HCT116 (cell line): ENCODE data around the gene NSFL1C. TPM values are rescaled to one million over a fixed set of nuclear protein-coding genes. Genes with fewer than 3 reads are reported as not detected.
A peak's percentile ranks its signal among the peaks of the same experiment; 100 is the strongest.

Experiments
- ATAC-seq: fragments of 200-7000 bp; cut with Tn5 transposase; 2 replicates; pipeline ENCODE4 v1.9.1; 2020; ENCODE audit warnings: mild to moderate bottlenecking, moderate library complexity
- BruUV-seq: library from RNA; stranded (reverse); fragments of 400-500 nt; replicated peaks from 2 replicates; lab custom pipeline; 2021; lab: Mats Ljungman, UMichigan
- CTCF ChIA-PET: fragments of 300-600 bp; sonication (Branson Sonifier 250); formaldehyde crosslinking; loops from one replicate; lab custom pipeline; 2021; ENCODE audit warnings: antibody characterized with exemption; lab: Charles Lee
- POLR2A ChIA-PET: fragments of 300-600, 350-600 bp; sonication (Branson Sonifier 250); formaldehyde crosslinking; loops from one replicate; lab custom pipeline; 2021; ENCODE audit warnings: antibody characterized with exemption; lab: Charles Lee
- RAD21 ChIA-PET, 2 experiments: fragments of 300-600 bp; sonication (Branson Sonifier 250); formaldehyde crosslinking; loops; one replicate each; lab custom pipeline; 2023; ENCODE audit warnings: low total read pairs in 2 of 2; ENCODE audit not compliant: uncharacterized antibody in 2 of 2, unreplicated experiment in 2 of 2, low non-redundant PET in 1 of 2; lab: Charles Lee
- DNase-seq: peaks from one replicate; pipeline ENCODE4 v3.0.0-alpha.2; 2010; ENCODE audit warnings: low read depth, low spot score
- H2AFZ ChIP-seq: fragments of 200-600 bp; shearing (Covaris generic), sonication (generic); 2 replicates; pipeline ENCODE4 v1.6.1; 2017; ENCODE audit warnings: low read depth, mixed run types, mixed read lengths, antibody characterized with exemption, low read length; ENCODE audit not compliant: poor library complexity, severe bottlenecking
- H3K27ac ChIP-seq: 2 replicates; pipeline ENCODE4 v1.5.1; 2012; ENCODE audit warnings: low read depth, low read length
- H3K27me3 ChIP-seq: fragments of 200-600 bp; sonication (generic); 2 replicates; pipeline ENCODE4 v1.6.1; 2016; ENCODE audit warnings: mixed run types, low read length, mixed read lengths; ENCODE audit not compliant: insufficient read depth
- H3K36me3 ChIP-seq, 2 experiments: fragments of 200-500 bp in 1 of 2; fragments of 200-600 bp in 1 of 2; sonication (Bioruptor generic) in 1 of 2; sonication (generic) in 1 of 2; 2 replicates each; pipeline versions ENCODE4 v1.5.1 to v1.6.1; 2014 to 2016; ENCODE audit warnings: low read length in 2 of 2, inconsistent platforms in 1 of 2, mixed read lengths in 1 of 2, mixed run types in 1 of 2; ENCODE audit not compliant: insufficient read depth in 2 of 2, control insufficient read depth in 1 of 2
- H3K4me1 ChIP-seq, 2 experiments: fragments of 200-600 bp in 1 of 2; sonication (generic) in 1 of 2; 2 replicates each; pipeline versions ENCODE4 v1.5.1 to v1.6.1; 2012 to 2017; ENCODE audit warnings: low read length in 2 of 2, inconsistent platforms in 1 of 2, mild to moderate bottlenecking in 1 of 2, mixed read lengths in 1 of 2, mixed run types in 1 of 2, moderate library complexity in 1 of 2; ENCODE audit not compliant: insufficient read depth in 2 of 2, control insufficient read depth in 1 of 2
- H3K4me2 ChIP-seq: fragments of 200-600 bp; sonication (generic); 2 replicates; pipeline ENCODE4 v1.6.1; 2017; ENCODE audit warnings: mixed run types, low read length, mixed read lengths
- H3K4me3 ChIP-seq, 2 experiments: fragments of 200-600 bp in 1 of 2; sonication (generic) in 1 of 2; replicated peaks in 1 of 2; 2 replicates each; pipeline ENCODE4 v1.5.1; 2011 to 2016; ENCODE audit warnings: low read length in 2 of 2, control low read depth in 1 of 2, low read depth in 1 of 2, mild to moderate bottlenecking in 1 of 2, mixed read lengths in 1 of 2, mixed run types in 1 of 2
- H3K79me2 ChIP-seq: fragments of 200-600 bp; sonication (generic); 2 replicates; pipeline ENCODE4 v1.6.1; 2017; ENCODE audit warnings: mild to moderate bottlenecking, mixed run types, low read length, moderate library complexity, mixed read lengths; ENCODE audit not compliant: insufficient read depth
- H3K9ac ChIP-seq: fragments of 200-600 bp; sonication (generic); 2 replicates; pipeline ENCODE4 v1.6.1; 2016; ENCODE audit warnings: low read length, mixed read lengths
- H3K9me2 ChIP-seq: fragments of 200-600 bp; sonication (generic), shearing (Covaris generic); 2 replicates; pipeline ENCODE4 v1.6.1; 2017; ENCODE audit warnings: mixed run types, mild to moderate bottlenecking, moderate library complexity; ENCODE audit not compliant: insufficient read depth
- H3K9me3 ChIP-seq, 2 experiments: fragments of 200-500 bp in 1 of 2; fragments of 200-600 bp in 1 of 2; sonication (Bioruptor generic) in 1 of 2; sonication (generic) in 1 of 2; 2 replicates each; pipeline ENCODE4 v1.6.1; 2014 to 2017; ENCODE audit warnings: low read length in 2 of 2, mixed read lengths in 2 of 2, inconsistent platforms in 1 of 2, low read depth in 1 of 2, mild to moderate bottlenecking in 1 of 2, mixed run types in 1 of 2, moderate library complexity in 1 of 2; ENCODE audit not compliant: control insufficient read depth in 1 of 2, insufficient read depth in 1 of 2
- H4K20me1 ChIP-seq: fragments of 200-600 bp; sonication (generic), shearing (Covaris generic); 2 replicates; pipeline ENCODE4 v1.6.1; 2017; ENCODE audit warnings: mixed run types, mild to moderate bottlenecking, moderate library complexity; ENCODE audit not compliant: insufficient read depth
- CEBPB ChIP-seq: IDR thresholded peaks from 2 replicates; pipeline ENCODE4 v1.6.1; 2012; ENCODE audit warnings: low read depth
- CTCF ChIP-seq, 3 experiments: fragments of 200-600 bp in 1 of 3; sonication (generic) in 1 of 3; IDR thresholded peaks in 2 of 3; conservative IDR thresholded peaks in 1 of 3; 2 replicates each; pipeline ENCODE4 v1.5.1; 2012 to 2017; ENCODE audit warnings: low read depth in 2 of 3, low read length in 2 of 3, antibody characterized with exemption in 1 of 3, borderline replicate concordance in 1 of 3, control low read depth in 1 of 3, mild to moderate bottlenecking in 1 of 3, mixed read lengths in 1 of 3, mixed run types in 1 of 3, moderate library complexity in 1 of 3; ENCODE audit not compliant: insufficient read depth in 1 of 3
- EGR1 ChIP-seq: IDR thresholded peaks from 2 replicates; pipeline ENCODE4 v1.6.1; 2012; ENCODE audit warnings: low read depth
- ELF1 ChIP-seq: IDR thresholded peaks from 2 replicates; pipeline ENCODE4 v1.6.1; 2012; ENCODE audit warnings: low read depth, borderline replicate concordance
- EZH2phosphoT487 ChIP-seq: fragments of 200-600 bp; IDR thresholded peaks from 2 replicates; pipeline ENCODE4 v1.6.1; 2018; ENCODE audit warnings: antibody characterized with exemption, borderline replicate concordance
- FOSL1 ChIP-seq: IDR thresholded peaks from 2 replicates; pipeline ENCODE4 v1.6.1; 2012; ENCODE audit warnings: low read depth
- POLR2A ChIP-seq: IDR thresholded peaks from 2 replicates; pipeline ENCODE4 v1.7.0; 2011; ENCODE audit warnings: borderline replicate concordance; ENCODE audit not compliant: insufficient read depth, insufficient read length; ENCODE audit errors: extremely low read depth
- POLR2AphosphoS5 ChIP-seq: IDR thresholded peaks from 2 replicates; pipeline ENCODE4 v1.6.1; 2011; ENCODE audit warnings: mild to moderate bottlenecking, low read depth, low read length, moderate library complexity
- RAD21 ChIP-seq: IDR thresholded peaks from 2 replicates; pipeline ENCODE4 v1.6.1; 2012; ENCODE audit warnings: low read depth, mild to moderate bottlenecking
- SIN3A ChIP-seq: IDR thresholded peaks from 2 replicates; pipeline ENCODE4 v1.6.1; 2012; ENCODE audit warnings: low read depth
- intact Hi-C: fragments of 100-400 bp; cut with micrococcal nuclease; formaldehyde crosslinking; loops from 2 replicates; pipeline ENCODE4 v1.10.0; 2022
- total RNA-seq: library from RNA; stranded (reverse); gene quantifications from one replicate; pipeline ENCODE4 v1.2.1, GENCODE V29; 2021; ENCODE audit not compliant: unreplicated experiment
- TF ChIP-seq, protein P1 (sequence below): IDR thresholded peaks from 2 replicates; pipeline ENCODE4 v1.6.1; 2011; ENCODE audit warnings: mild to moderate bottlenecking, low read length, moderate library complexity; ENCODE audit not compliant: insufficient replicate concordance; ENCODE audit errors: extremely low read depth

Gene NSFL1C
- total RNA-seq, 1 experiment from 2014 or later, result 93.4 TPM

DNA sequence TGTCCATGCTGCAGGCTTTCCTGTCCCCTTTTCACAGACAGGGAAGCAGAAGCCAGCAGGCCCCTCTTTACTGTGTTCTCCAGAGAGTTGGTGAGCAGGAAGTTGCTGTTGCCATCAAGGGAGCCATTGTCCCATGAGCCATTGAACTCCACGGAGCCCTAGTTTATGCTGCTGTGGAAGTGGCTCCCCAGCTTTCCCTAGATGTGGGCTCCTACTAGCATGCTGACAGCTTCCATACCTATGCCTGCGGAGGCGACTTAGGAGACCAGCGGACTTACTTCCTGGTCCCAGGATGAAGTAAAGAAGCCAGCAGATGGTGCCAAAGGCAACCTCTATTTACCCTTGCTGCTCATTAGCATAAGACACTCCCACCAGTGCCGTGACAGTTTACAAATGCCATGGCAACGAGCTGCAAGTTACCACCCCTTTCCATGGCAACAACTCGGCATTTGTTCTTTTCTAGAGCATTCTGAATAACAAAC, 43.0 kb downstream of the NSFL1C start:
- POLR2A ChIA-PET, result interaction anchor here (1.2 kb wide), 1 partner anchor 31 kb away, joined by 3 read pairs; the partner anchor contains the start of gene FKBP1A
- H3K9me3 ChIP-seq, result peaks cover 0 to 8% of the 10 kb centered on the region in 2 experiments; a peak in 1 of 4 replicates

More for the DNA sequence above, 43.0 kb downstream of the NSFL1C start:
- Histone ChIP-seq H3K4me1 (peaks cover 4 to 12% of the 10 kb centered on the region in 2 experiments; a peak in 3 of 4 replicates), H3K79me2 (no peaks in the 10 kb centered on the region), H3K36me3 (no peaks in the 10 kb centered on the region), H3K27me3 (no peaks in the 10 kb centered on the region), H3K9ac (no peak overlapping the region), H2AFZ (no peak overlapping the region), H4K20me1 (no peaks in the 10 kb centered on the region), H3K4me3 (no peak overlapping the region), H3K9me2 (no peaks in the 10 kb centered on the region), H3K27ac (peak overlapping the region; percentile 3; the same call in 1 of the 2 replicates), H3K4me2 (peak overlapping the region; percentile 16; the same call in 1 of the 2 replicates)
- no TSS peak for BruUV-seq
- ChIA-PET CTCF (interaction anchor here (0.6 to 0.9 kb wide), 2 partner anchors 24 to 44 kb away, joined by 3 read pairs; no protein-coding TSS in a partner anchor), RAD21 (no interaction called here)
- DNase-seq (peak; percentile 67), ATAC-seq (peak; percentile 90)
- intact Hi-C loops, result no loop called here
- TF ChIP-seq ELF1, result peak; percentile 32
- TF ChIP-seq FOSL1, result no peak
- no peak for TF ChIP-seq POLR2A
- no peak for TF ChIP-seq RAD21
- TF ChIP-seq POLR2AphosphoS5, result no peak
- peak in 1 of 3 experiments; percentile 40; a peak in 2 of 6 replicates for TF ChIP-seq CTCF (IDR thresholded peaks at IDR 0.05 in 2 of 3, conservative IDR thresholded peaks at IDR 0.05 in 1 of 3; ENCODE audit: borderline replicate concordance in 1 of 3, insufficient read depth in 1 of 3, low read depth in 2 of 3, low read length in 2 of 3)
- TF ChIP-seq, protein P1, sequence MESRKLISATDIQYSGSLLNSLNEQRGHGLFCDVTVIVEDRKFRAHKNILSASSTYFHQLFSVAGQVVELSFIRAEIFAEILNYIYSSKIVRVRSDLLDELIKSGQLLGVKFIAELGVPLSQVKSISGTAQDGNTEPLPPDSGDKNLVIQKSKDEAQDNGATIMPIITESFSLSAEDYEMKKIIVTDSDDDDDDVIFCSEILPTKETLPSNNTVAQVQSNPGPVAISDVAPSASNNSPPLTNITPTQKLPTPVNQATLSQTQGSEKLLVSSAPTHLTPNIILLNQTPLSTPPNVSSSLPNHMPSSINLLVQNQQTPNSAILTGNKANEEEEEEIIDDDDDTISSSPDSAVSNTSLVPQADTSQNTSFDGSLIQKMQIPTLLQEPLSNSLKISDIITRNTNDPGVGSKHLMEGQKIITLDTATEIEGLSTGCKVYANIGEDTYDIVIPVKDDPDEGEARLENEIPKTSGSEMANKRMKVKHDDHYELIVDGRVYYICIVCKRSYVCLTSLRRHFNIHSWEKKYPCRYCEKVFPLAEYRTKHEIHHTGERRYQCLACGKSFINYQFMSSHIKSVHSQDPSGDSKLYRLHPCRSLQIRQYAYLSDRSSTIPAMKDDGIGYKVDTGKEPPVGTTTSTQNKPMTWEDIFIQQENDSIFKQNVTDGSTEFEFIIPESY, result no peak
- no peak for TF ChIP-seq EZH2phosphoT487
- no peak for TF ChIP-seq SIN3A
- TF ChIP-seq CEBPB, result no peak
- TF ChIP-seq EGR1, result no peak
